GM18526 (cell line): ENCODE results near the gene TMEM229B.

Source experiments
- POLR2A ChIP-seq: IDR thresholded peaks from 3 replicates; pipeline ENCODE4 v1.6.1; 2011; ENCODE audit not compliant: insufficient read length; ENCODE audit errors: extremely low read depth

The TMEM229B gene

GRCh38 chr14:67503331-67503730 is 14.8 kb upstream of the TMEM229B start:
- TF ChIP-seq POLR2A = no peak

- TF ChIP-seq POLR2A = no peak
Measured at GRCh38 chr14:67502867-67503266, 14.3 kb upstream of the TMEM229B start.

DNA sequence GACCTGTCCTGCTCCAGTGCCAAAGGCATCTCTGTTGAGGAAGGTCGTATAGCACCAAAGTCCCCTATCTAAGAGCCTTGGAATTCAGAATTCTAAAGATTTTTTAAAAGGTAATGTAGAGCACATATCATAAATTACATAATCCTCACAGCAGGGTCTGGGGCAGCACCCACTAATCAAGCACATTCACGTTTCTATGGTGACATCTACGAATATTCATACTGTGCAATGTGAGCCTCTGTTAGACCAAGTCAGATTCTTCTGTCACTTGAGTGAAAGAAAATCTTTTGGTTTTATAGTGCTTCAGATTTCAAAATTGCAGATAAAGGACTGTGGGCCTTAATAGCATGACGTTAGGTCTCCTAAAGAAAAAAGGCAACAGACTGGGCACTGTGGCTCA is 13.1 kb upstream of the TMEM229B start:
- no peak for TF ChIP-seq POLR2A

DNA sequence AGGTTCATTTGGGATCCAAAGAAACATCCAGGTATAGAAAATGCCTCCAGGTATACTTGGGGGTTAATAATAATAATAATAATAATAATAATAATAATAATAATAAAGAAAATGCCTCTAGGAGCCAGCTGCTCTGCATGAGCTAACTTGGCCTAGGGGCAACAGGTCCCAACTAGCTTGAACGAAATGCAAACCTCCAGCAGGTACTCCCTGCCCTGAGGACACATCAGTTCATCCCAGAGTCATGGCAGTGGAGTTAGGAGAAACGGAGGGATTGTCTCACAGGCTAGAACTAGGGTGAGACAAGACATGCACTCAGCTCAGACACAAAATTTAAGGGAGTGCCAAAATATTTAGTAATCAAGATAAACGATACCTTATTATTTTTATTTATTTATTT is 12.5 kb upstream of the TMEM229B start:
- no peak for TF ChIP-seq POLR2A

DNA sequence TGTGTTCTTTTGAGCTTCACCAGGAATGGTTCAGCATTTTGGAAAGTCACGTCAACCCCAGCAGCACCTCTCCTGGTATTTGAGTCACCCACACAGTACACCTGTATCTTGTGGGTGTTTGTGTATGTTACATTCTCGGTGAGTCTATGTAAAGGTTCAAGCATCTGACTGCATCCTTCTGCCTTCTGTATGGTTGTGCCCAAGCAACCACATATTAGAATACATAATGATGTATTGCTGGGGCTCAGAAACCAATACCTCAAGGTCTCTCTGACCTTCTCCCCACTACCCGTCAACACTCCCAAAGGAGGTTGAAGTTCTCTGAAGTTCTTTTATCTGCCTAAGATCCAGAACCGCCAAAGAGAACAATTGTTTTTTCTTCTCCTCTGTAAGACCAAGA is 9.2 kb upstream of the TMEM229B start:
- no peak for TF ChIP-seq POLR2A

DNA sequence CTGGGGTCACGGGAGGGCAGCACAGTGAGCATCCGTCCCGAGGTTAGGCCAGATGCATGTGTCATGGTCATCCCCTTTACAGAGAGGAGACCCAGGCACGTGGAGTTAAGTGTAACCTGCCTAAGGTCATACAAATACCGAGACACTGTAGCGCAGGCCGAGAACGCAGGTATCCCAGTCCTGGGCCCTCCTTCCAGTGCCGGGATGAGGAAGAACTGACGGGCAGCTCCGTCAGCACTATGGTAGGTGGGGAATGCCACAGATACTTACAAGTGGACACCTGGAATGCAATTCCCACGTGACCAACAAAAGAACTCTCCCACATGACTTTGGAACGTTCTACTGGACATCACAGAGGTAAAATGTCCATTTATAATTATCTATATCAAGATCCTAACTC is 8.7 kb upstream of the TMEM229B start:
- TF ChIP-seq POLR2A = no peak

DNA sequence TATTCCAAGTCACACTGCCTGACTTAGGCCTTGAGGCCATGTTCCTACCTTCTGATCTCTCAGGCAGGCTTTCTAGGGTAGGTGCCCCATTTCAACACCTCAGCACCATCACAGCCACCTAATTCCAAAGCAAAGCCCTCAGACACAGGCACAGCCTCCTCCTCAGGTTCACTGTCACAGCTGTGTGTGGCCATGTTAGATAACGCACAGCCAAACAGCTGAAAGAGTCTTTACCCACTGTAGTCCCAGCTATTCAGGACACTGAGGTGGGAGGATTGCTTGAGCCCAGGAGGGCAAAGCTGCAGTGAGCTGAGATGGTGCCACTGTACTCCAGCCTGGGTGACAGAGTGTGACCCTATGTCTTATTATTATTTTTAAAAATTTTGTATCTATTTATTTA is 7.3 kb upstream of the TMEM229B start:
- TF ChIP-seq POLR2A = no peak

GRCh38 chr14:67493092-67493717 is 4.7 kb upstream of the TMEM229B start:
- TF ChIP-seq POLR2A = no peak

GRCh38 chr14:67492538-67492937 is 4.0 kb upstream of the TMEM229B start:
- TF ChIP-seq POLR2A = no peak

- no peak for TF ChIP-seq POLR2A
Measured at GRCh38 chr14:67491741-67492507, 3.4 kb upstream of the TMEM229B start.

DNA sequence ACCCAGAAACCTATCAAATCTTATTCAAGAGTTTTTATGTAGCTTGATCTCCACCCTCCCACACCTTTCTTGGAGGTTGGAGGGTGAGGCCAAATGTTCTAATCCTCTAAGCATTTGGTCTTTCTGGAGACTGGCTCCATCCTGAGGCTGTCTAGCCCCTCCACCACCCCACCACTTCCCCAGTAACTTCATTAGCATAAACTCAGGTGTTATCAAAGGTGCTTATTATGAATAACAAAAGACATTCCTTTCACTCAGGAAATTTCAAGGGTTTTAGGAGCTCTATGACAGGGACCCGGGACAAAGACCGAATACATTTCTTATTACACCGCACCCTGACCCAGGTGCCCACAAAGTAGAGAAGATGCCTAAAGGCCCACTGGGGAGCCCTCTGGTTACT is 2.8 kb upstream of the TMEM229B start:
- no peak for TF ChIP-seq POLR2A

DNA sequence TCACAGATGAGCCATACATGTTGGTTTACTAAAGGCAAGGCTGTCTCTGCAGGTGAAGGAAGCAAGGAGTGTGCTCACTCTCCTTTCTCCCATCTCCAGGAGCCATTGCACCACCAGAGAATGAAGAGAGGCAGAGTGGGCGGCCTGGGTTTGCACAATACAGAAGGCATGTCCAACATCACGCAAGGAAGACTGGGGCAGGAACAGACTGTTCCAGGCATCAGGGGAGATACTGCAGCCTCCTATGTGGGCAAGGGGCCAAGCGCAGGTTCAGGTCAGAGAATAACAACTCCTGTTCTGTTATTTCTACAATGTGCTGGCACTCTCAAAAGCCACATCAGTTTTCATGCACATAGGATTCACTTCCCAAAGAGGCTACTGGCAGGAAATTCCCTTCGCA is 1.7 kb upstream of the TMEM229B start:
- TF ChIP-seq POLR2A = no peak

- no peak for TF ChIP-seq POLR2A
Measured at GRCh38 chr14:67487332-67487731, 1.2 kb downstream of the TMEM229B start.

- TF ChIP-seq POLR2A = no peak
Measured at GRCh38 chr14:67486890-67487289, 1.6 kb downstream of the TMEM229B start.

GRCh38 chr14:67485501-67486095 is 2.9 kb downstream of the TMEM229B start:
- no peak for TF ChIP-seq POLR2A

- TF ChIP-seq POLR2A = no peak
Measured at GRCh38 chr14:67483579-67484285, 4.8 kb downstream of the TMEM229B start.
